ENCODE measurements around the gene GPR6.

GPR6 gene

DNA sequence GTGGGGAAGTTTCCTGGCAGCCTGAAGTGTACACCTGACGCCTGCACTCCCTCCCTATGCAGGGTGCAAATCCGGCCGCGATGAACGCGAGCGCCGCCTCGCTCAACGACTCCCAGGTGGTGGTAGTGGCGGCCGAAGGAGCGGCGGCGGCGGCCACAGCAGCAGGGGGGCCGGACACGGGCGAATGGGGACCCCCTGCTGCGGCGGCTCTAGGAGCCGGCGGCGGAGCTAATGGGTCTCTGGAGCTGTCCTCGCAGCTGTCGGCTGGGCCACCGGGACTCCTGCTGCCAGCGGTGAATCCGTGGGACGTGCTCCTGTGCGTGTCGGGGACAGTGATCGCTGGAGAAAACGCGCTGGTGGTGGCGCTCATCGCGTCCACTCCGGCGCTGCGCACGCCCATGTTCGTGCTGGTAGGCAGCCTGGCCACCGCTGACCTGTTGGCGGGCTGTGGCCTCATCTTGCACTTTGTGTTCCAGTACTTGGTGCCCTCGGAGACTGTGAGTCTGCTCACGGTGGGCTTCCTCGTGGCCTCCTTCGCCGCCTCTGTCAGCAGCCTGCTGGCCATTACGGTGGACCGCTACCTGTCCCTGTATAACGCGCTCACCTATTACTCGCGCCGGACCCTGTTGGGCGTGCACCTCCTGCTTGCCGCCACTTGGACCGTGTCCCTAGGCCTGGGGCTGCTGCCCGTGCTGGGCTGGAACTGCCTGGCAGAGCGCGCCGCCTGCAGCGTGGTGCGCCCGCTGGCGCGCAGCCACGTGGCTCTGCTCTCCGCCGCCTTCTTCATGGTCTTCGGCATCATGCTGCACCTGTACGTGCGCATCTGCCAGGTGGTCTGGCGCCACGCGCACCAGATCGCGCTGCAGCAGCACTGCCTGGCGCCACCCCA is 1.2 kb downstream of the GPR6 start (continued):
- TF ChIP-seq, protein P1, sequence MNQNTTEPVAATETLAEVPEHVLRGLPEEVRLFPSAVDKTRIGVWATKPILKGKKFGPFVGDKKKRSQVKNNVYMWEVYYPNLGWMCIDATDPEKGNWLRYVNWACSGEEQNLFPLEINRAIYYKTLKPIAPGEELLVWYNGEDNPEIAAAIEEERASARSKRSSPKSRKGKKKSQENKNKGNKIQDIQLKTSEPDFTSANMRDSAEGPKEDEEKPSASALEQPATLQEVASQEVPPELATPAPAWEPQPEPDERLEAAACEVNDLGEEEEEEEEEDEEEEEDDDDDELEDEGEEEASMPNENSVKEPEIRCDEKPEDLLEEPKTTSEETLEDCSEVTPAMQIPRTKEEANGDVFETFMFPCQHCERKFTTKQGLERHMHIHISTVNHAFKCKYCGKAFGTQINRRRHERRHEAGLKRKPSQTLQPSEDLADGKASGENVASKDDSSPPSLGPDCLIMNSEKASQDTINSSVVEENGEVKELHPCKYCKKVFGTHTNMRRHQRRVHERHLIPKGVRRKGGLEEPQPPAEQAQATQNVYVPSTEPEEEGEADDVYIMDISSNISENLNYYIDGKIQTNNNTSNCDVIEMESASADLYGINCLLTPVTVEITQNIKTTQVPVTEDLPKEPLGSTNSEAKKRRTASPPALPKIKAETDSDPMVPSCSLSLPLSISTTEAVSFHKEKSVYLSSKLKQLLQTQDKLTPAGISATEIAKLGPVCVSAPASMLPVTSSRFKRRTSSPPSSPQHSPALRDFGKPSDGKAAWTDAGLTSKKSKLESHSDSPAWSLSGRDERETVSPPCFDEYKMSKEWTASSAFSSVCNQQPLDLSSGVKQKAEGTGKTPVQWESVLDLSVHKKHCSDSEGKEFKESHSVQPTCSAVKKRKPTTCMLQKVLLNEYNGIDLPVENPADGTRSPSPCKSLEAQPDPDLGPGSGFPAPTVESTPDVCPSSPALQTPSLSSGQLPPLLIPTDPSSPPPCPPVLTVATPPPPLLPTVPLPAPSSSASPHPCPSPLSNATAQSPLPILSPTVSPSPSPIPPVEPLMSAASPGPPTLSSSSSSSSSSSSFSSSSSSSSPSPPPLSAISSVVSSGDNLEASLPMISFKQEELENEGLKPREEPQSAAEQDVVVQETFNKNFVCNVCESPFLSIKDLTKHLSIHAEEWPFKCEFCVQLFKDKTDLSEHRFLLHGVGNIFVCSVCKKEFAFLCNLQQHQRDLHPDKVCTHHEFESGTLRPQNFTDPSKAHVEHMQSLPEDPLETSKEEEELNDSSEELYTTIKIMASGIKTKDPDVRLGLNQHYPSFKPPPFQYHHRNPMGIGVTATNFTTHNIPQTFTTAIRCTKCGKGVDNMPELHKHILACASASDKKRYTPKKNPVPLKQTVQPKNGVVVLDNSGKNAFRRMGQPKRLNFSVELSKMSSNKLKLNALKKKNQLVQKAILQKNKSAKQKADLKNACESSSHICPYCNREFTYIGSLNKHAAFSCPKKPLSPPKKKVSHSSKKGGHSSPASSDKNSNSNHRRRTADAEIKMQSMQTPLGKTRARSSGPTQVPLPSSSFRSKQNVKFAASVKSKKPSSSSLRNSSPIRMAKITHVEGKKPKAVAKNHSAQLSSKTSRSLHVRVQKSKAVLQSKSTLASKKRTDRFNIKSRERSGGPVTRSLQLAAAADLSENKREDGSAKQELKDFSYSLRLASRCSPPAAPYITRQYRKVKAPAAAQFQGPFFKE (tag by site-specific recombination; IDR thresholded peaks at IDR 0.05; ENCODE audit: borderline replicate concordance), result no peak
- TF ChIP-seq MZF1 (tag by site-specific recombination; IDR thresholded peaks at IDR 0.05; ENCODE audit: borderline replicate concordance) (no peak), ZBTB21 (tag by site-specific recombination; IDR thresholded peaks at IDR 0.05) (no peak)
- TF ChIP-seq, protein P2, sequence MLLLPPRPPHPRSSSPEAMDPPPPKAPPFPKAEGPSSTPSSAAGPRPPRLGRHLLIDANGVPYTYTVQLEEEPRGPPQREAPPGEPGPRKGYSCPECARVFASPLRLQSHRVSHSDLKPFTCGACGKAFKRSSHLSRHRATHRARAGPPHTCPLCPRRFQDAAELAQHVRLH (tag by site-specific recombination; IDR thresholded peaks at IDR 0.05), result no peak

DNA sequence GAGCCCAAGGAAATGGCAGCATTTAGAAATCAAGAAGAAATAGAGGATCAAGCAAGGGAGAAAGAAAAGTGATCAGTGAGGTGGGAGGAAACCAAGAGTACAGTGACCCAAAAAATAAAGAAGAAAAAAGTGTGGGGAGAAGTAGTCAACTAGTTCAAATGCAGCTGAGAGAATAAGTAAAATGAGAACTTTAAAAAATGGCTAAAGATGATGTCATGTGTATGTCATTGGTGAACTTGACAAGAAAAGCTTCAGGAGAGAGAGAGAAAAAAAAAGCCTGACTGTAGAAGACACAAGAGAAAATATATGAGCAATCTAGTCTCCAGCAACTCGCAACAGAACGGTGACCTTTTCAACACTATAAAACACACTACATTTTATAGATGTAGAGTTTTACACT is 6.3 kb downstream of the GPR6 start:
- ChIA-PET CTCF (no interaction called here), POLR2A (no interaction called here)
- H3K36me3 ChIP-seq (ENCODE audit: control insufficient read depth in 2 of 2, insufficient read depth in 1 of 2, low read length in 2 of 2), result no peaks in the 10 kb centered on the region
- no peak overlapping the region for H3K27ac ChIP-seq (ENCODE audit: extremely low read depth, low read depth, low read length)
- no peak for TF ChIP-seq ZFP37 (tag by site-specific recombination; IDR thresholded peaks at IDR 0.05)
- TF ChIP-seq, protein P3, sequence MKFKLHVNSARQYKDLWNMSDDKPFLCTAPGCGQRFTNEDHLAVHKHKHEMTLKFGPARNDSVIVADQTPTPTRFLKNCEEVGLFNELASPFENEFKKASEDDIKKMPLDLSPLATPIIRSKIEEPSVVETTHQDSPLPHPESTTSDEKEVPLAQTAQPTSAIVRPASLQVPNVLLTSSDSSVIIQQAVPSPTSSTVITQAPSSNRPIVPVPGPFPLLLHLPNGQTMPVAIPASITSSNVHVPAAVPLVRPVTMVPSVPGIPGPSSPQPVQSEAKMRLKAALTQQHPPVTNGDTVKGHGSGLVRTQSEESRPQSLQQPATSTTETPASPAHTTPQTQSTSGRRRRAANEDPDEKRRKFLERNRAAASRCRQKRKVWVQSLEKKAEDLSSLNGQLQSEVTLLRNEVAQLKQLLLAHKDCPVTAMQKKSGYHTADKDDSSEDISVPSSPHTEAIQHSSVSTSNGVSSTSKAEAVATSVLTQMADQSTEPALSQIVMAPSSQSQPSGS (tag by site-specific recombination; IDR thresholded peaks at IDR 0.05; ENCODE audit: low read depth), result peak; percentile 61
- TF ChIP-seq ZNF707 (tag by site-specific recombination; IDR thresholded peaks at IDR 0.05), result no peak
- no peaks in the 10 kb centered on the region for H3K4me1 ChIP-seq (ENCODE audit: control insufficient read depth, insufficient read depth, low read length)
- H3K9me3 ChIP-seq (ENCODE audit: control insufficient read depth, insufficient read depth, low read depth, low read length), result no peaks in the 10 kb centered on the region
- H3K4me3 ChIP-seq (ENCODE audit: low read depth, low read length), result no peak overlapping the region

DNA sequence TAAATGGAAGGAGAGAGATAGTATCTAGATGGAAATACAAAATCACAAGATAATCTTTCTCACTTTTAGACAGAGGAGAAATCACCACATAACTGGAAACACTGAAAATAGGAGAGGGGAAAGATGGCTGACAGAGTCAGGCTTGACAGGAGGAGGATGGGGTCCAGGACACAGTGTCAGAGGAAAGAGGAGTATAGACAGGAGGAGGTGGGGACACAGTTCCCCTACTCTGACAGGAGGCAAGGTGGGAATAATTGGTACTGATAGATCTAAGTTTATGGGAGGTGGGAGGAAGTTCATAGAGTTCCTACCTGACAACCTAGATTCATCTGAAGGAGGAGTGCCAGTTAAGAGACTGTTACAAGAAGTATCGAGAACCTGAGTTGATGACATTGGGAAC is 9.1 kb downstream of the GPR6 start:
- H3K36me3 ChIP-seq (ENCODE audit: control insufficient read depth in 2 of 2, insufficient read depth in 1 of 2, low read length in 2 of 2), result no peaks in the 10 kb centered on the region
- no peaks in the 10 kb centered on the region for H3K9me3 ChIP-seq (ENCODE audit: control insufficient read depth, insufficient read depth, low read depth, low read length)
- CTCF ChIA-PET, result interaction anchor here (0.5 to 0.7 kb wide), 2 partner anchors 51 to 423 kb away, joined by 4 to 5 read pairs; no protein-coding TSS in a partner anchor
- H3K4me3 ChIP-seq (ENCODE audit: low read depth, low read length), result no peak overlapping the region
- TF ChIP-seq ZNF350 (tag by site-specific recombination; IDR thresholded peaks at IDR 0.05) (no peak), ZNF394 (tag by site-specific recombination; IDR thresholded peaks at IDR 0.05; ENCODE audit: borderline replicate concordance) (no peak)
- no peak overlapping the region for H3K27ac ChIP-seq (ENCODE audit: extremely low read depth, low read depth, low read length)
- POLR2A ChIA-PET, result no interaction called here
- H3K4me1 ChIP-seq (ENCODE audit: control insufficient read depth, insufficient read depth, low read length), result no peaks in the 10 kb centered on the region
